ENCODE measurements around the gene ARHGAP6.

ARHGAP6 gene

GRCh38 chrX:11458170-11458569 is 207.6 kb downstream of the ARHGAP6 start:
- DNase-seq = no peak

GRCh38 chrX:11451151-11451550 is 214.6 kb downstream of the ARHGAP6 start:
- no peak for DNase-seq

GRCh38 chrX:11450354-11450753 is 215.4 kb downstream of the ARHGAP6 start:
- DNase-seq = no peak

- no peak for DNase-seq
Measured at GRCh38 chrX:11449613-11450012, 216.1 kb downstream of the ARHGAP6 start.

- DNase-seq = no peak
Measured at GRCh38 chrX:11447418-11447817, 218.3 kb downstream of the ARHGAP6 start.

GRCh38 chrX:11446949-11447348 is 218.8 kb downstream of the ARHGAP6 start:
- no peak for DNase-seq

- no peak for DNase-seq
Measured at GRCh38 chrX:11446336-11446735, 219.4 kb downstream of the ARHGAP6 start.

GRCh38 chrX:11445540-11445939 is 220.2 kb downstream of the ARHGAP6 start:
- DNase-seq = no peak

- DNase-seq = no peak
Measured at GRCh38 chrX:11444052-11444451, 221.7 kb downstream of the ARHGAP6 start.

GRCh38 chrX:11439846-11440245 is 225.9 kb downstream of the ARHGAP6 start:
- DNase-seq = no peak

- DNase-seq = no peak
Measured at GRCh38 chrX:11438767-11439166, 227.0 kb downstream of the ARHGAP6 start.

GRCh38 chrX:11438380-11438723 is 227.4 kb downstream of the ARHGAP6 start:
- no peak for DNase-seq

- no peak for DNase-seq
Measured at GRCh38 chrX:11437642-11438379, 227.9 kb downstream of the ARHGAP6 start.

GRCh38 chrX:11435568-11435967 is 230.2 kb downstream of the ARHGAP6 start:
- DNase-seq = no peak

- DNase-seq = no peak
Measured at GRCh38 chrX:11434607-11435006, 231.1 kb downstream of the ARHGAP6 start.

GRCh38 chrX:11431786-11432185 is 233.9 kb downstream of the ARHGAP6 start:
- DNase-seq = no peak

GRCh38 chrX:11430271-11430670 is 235.4 kb downstream of the ARHGAP6 start:
- DNase-seq = no peak

GRCh38 chrX:11429538-11430085 is 236.1 kb downstream of the ARHGAP6 start:
- no peak for DNase-seq

GRCh38 chrX:11427453-11428071 is 238.2 kb downstream of the ARHGAP6 start:
- no peak for DNase-seq

- DNase-seq = no peak
Measured at GRCh38 chrX:11426712-11427452, 238.8 kb downstream of the ARHGAP6 start.

GRCh38 chrX:11424903-11425674 is 240.6 kb downstream of the ARHGAP6 start:
- DNase-seq = no peak

- DNase-seq = no peak
Measured at GRCh38 chrX:11423949-11424348, 241.8 kb downstream of the ARHGAP6 start.

- DNase-seq = peak; percentile 14
Measured at GRCh38 chrX:11423362-11423818, 242.3 kb downstream of the ARHGAP6 start.

Data from midbrain (tissue), 1 donor.